ENCODE measurements around the gene RNF220. TPM values are rescaled to one million over a fixed set of nuclear protein-coding genes. Genes with fewer than 3 reads are reported as not detected.

The RNF220 gene
- polyA plus RNA-seq, 1 of the 3 experiments (the other 2 are of a cell fraction): 83.7 TPM

DNA sequence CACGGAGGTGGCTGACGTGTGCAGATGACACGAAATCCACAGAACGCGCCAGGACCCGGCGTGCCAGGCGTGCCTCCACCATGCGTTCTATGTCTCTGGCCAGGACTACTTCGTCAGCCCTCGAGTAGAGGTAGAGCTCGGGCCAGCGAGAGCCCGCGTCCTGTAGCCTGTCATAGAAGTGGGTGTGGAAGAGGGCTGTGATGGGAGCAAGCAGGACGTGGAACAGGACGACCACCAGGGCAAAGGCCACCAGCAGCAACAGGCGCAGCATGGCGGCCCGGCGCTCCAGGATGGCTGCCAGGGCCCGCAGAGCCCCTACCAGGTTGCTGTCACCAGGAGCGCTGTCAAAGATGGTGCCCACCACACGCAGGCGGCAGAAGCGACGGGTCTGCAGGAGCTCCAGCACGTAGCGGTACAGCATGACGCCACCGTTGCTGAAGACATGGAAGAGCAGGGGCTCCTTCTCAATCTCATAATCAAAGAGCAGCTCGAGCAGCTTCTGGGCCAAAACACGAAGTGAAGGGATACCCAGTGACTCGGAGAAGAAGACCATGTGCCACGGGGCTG lies 249.6 kb downstream of the RNF220 start:
- TF ChIP-seq, protein P1, sequence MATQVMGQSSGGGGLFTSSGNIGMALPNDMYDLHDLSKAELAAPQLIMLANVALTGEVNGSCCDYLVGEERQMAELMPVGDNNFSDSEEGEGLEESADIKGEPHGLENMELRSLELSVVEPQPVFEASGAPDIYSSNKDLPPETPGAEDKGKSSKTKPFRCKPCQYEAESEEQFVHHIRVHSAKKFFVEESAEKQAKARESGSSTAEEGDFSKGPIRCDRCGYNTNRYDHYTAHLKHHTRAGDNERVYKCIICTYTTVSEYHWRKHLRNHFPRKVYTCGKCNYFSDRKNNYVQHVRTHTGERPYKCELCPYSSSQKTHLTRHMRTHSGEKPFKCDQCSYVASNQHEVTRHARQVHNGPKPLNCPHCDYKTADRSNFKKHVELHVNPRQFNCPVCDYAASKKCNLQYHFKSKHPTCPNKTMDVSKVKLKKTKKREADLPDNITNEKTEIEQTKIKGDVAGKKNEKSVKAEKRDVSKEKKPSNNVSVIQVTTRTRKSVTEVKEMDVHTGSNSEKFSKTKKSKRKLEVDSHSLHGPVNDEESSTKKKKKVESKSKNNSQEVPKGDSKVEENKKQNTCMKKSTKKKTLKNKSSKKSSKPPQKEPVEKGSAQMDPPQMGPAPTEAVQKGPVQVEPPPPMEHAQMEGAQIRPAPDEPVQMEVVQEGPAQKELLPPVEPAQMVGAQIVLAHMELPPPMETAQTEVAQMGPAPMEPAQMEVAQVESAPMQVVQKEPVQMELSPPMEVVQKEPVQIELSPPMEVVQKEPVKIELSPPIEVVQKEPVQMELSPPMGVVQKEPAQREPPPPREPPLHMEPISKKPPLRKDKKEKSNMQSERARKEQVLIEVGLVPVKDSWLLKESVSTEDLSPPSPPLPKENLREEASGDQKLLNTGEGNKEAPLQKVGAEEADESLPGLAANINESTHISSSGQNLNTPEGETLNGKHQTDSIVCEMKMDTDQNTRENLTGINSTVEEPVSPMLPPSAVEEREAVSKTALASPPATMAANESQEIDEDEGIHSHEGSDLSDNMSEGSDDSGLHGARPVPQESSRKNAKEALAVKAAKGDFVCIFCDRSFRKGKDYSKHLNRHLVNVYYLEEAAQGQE (IDR thresholded peaks at IDR 0.05; ENCODE audit: low read depth, low read length): no peak
- TF ChIP-seq TEAD4 (IDR thresholded peaks at IDR 0.05; ENCODE audit: borderline replicate concordance, insufficient read depth): no peak
- TF ChIP-seq, protein P2, sequence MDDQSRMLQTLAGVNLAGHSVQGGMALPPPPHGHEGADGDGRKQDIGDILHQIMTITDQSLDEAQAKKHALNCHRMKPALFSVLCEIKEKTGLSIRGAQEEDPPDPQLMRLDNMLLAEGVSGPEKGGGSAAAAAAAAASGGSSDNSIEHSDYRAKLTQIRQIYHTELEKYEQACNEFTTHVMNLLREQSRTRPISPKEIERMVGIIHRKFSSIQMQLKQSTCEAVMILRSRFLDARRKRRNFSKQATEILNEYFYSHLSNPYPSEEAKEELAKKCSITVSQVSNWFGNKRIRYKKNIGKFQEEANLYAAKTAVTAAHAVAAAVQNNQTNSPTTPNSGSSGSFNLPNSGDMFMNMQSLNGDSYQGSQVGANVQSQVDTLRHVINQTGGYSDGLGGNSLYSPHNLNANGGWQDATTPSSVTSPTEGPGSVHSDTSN (IDR thresholded peaks at IDR 0.05): no peak
- TF ChIP-seq EZH2phosphoT487 (IDR thresholded peaks at IDR 0.05; ENCODE audit: borderline replicate concordance, low read depth): no peak
- TF ChIP-seq RXRA (IDR thresholded peaks at IDR 0.05; ENCODE audit: borderline replicate concordance, low read depth): no peak
- TF ChIP-seq FOXJ3 (CRISPR knock-in tag; IDR thresholded peaks at IDR 0.05): no peak
- no peak for TF ChIP-seq EP300 (IDR thresholded peaks at IDR 0.05; ENCODE audit: borderline replicate concordance in 1 of 2, low read depth in 1 of 2, low read length in 1 of 2)
- TF ChIP-seq ELF1 (IDR thresholded peaks at IDR 0.05): no peak
- CTCF ChIA-PET: interaction anchor here (0.6 to 2.1 kb wide), 15 partner anchors 10 to 273 kb away, joined by 3 to 23 read pairs (median 7); partner anchors contain the start of genes ARMH1 and TMEM53

DNA sequence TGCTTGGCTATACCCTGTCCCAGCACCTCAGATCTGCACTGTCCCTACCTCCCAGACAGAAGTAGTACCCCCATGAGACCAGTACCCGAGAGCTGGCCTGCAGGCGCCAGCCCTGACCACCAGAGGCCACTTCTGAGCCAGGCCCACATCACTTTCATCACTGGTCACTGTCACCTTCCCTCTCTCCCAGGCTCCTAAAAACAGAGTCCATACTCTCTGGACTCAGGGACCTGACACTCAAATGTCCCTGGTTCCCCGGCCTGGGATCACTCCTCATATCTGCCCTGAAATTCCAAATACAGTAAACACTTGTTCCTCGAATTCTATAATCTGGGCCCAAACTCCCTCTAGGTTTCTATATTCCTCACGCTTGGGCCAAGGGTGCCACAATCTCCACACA lies 250.6 kb downstream of the RNF220 start:
- no peak overlapping the region for H3K9ac ChIP-seq
- no peak overlapping the region for H3K27ac ChIP-seq (ENCODE audit: low read depth in 2 of 2, low read length in 1 of 2)
- 63% methylated on average over 5 of the region's 5 CpGs for WGBS (ENCODE audit: low lambda C conversion rate)
- peaks cover 4% of the 10 kb centered on the region for H3F3A ChIP-seq (replicated peaks; ENCODE audit: insufficient read depth)
- no peaks in the 10 kb centered on the region for H3K79me2 ChIP-seq (ENCODE audit: insufficient read depth)
- ChIA-PET POLR2A (no interaction called here), CTCF (interaction anchor here (0.6 to 2.1 kb wide), 20 partner anchors 9 to 242 kb away, joined by 3 to 23 read pairs (median 4); partner anchors contain the start of genes ARMH1 and TMEM53)
- H3K27me3 ChIP-seq (ENCODE audit: insufficient read depth): no peaks in the 10 kb centered on the region
- no peak overlapping the region for H2AFZ ChIP-seq (ENCODE audit: low read depth)
- H3K4me1 ChIP-seq (ENCODE audit: control insufficient read depth in 1 of 2, insufficient read depth in 2 of 2, low read depth in 1 of 2, low read length in 1 of 2): peaks cover 0 to 19% of the 10 kb centered on the region in 2 experiments; a peak in 1 of 4 replicates
- H3K4me3 ChIP-seq (ENCODE audit: low read depth in 2 of 2, low read length in 1 of 2): no peak overlapping the region
- H4K20me1 ChIP-seq (ENCODE audit: insufficient read depth): no peaks in the 10 kb centered on the region
- H3K9me3 ChIP-seq: no peaks in the 10 kb centered on the region
- H3K36me3 ChIP-seq (replicated peaks in 1 of 2; ENCODE audit: control insufficient read depth in 1 of 2, insufficient read depth in 2 of 2, low read length in 1 of 2): peaks cover 0 to 8% of the 10 kb centered on the region in 2 experiments
- TF ChIP-seq MEF2A (IDR thresholded peaks at IDR 0.05; ENCODE audit: borderline replicate concordance, low read depth) (no peak), EZH2phosphoT487 (IDR thresholded peaks at IDR 0.05; ENCODE audit: borderline replicate concordance, low read depth) (no peak), RCOR1 (IDR thresholded peaks at IDR 0.05; ENCODE audit: low read length) (no peak), SMC3 (IDR thresholded peaks at IDR 0.05; ENCODE audit: low read depth, low read length) (peak; percentile 52), TAF1 (IDR thresholded peaks at IDR 0.05; ENCODE audit: borderline replicate concordance, low read depth, low read length) (no peak), RAD21 (IDR thresholded peaks at IDR 0.05; ENCODE audit: low read length) (peak; percentile 77), ELF1 (IDR thresholded peaks at IDR 0.05) (no peak), GABPA (IDR thresholded peaks at IDR 0.05; ENCODE audit: low read depth) (no peak)
- TF ChIP-seq, protein P3, sequence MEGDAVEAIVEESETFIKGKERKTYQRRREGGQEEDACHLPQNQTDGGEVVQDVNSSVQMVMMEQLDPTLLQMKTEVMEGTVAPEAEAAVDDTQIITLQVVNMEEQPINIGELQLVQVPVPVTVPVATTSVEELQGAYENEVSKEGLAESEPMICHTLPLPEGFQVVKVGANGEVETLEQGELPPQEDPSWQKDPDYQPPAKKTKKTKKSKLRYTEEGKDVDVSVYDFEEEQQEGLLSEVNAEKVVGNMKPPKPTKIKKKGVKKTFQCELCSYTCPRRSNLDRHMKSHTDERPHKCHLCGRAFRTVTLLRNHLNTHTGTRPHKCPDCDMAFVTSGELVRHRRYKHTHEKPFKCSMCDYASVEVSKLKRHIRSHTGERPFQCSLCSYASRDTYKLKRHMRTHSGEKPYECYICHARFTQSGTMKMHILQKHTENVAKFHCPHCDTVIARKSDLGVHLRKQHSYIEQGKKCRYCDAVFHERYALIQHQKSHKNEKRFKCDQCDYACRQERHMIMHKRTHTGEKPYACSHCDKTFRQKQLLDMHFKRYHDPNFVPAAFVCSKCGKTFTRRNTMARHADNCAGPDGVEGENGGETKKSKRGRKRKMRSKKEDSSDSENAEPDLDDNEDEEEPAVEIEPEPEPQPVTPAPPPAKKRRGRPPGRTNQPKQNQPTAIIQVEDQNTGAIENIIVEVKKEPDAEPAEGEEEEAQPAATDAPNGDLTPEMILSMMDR (IDR thresholded peaks at IDR 0.05): peak; percentile 72
- H3K9me2 ChIP-seq: no peaks in the 10 kb centered on the region
- DNase-seq: peak; percentile 75
- no peak overlapping the region for H3K4me2 ChIP-seq

More for the DNA sequence above, 249.6 kb downstream of the RNF220 start:
- Histone ChIP-seq H3K79me2 (ENCODE audit: insufficient read depth) (no peaks in the 10 kb centered on the region), H3F3A (replicated peaks; ENCODE audit: insufficient read depth) (peaks cover 4% of the 10 kb centered on the region), H3K27me3 (ENCODE audit: insufficient read depth) (no peaks in the 10 kb centered on the region), H3K4me2 (no peak overlapping the region), H3K9ac (no peak overlapping the region), H3K9me2 (no peaks in the 10 kb centered on the region), H3K4me1 (ENCODE audit: control insufficient read depth in 1 of 2, insufficient read depth in 2 of 2, low read depth in 1 of 2, low read length in 1 of 2) (peaks cover 0 to 21% of the 10 kb centered on the region in 2 experiments; a peak in 1 of 4 replicates), H3K9me3 (no peaks in the 10 kb centered on the region), H3K36me3 (replicated peaks in 1 of 2; ENCODE audit: control insufficient read depth in 1 of 2, insufficient read depth in 2 of 2, low read length in 1 of 2) (peaks cover 0 to 13% of the 10 kb centered on the region in 2 experiments), H3K4me3 (ENCODE audit: low read depth in 2 of 2, low read length in 1 of 2) (no peak overlapping the region), H4K20me1 (ENCODE audit: insufficient read depth) (no peaks in the 10 kb centered on the region), H2AFZ (ENCODE audit: low read depth) (no peak overlapping the region), H3K27ac (ENCODE audit: low read depth in 2 of 2, low read length in 1 of 2) (no peak overlapping the region)
- WGBS (ENCODE audit: low lambda C conversion rate): 93% methylated on average over 31 of the region's 35 CpGs
- POLR2A ChIA-PET: interaction anchor here (6.0 kb wide), 1 partner anchor 24 kb away, joined by 50 read pairs; no protein-coding TSS in a partner anchor
- DNase-seq: no peak

All from SK-N-SH (cell line).